Activated T-cell treated with anti-CD3 and anti-CD28 coated beads for 24 hours (primary cell): ENCODE results near the gene PRSS22.

ENCODE experiments used
- DNase-seq: peaks from one replicate; pipeline ENCODE4 v3.0.0-alpha.2; 2020; ENCODE audit warnings: low read depth

PRSS22 gene

GRCh38 chr16:2829501-2830354, 28.2 kb downstream of the PRSS22 start, which contains the start of gene ZG16B:
Gene ZG16B, plus strand, starts transcription at chr16:2830303. Its CDS starts 139 bp downstream, at chr16:2830442.
- no peak for DNase-seq

DNA sequence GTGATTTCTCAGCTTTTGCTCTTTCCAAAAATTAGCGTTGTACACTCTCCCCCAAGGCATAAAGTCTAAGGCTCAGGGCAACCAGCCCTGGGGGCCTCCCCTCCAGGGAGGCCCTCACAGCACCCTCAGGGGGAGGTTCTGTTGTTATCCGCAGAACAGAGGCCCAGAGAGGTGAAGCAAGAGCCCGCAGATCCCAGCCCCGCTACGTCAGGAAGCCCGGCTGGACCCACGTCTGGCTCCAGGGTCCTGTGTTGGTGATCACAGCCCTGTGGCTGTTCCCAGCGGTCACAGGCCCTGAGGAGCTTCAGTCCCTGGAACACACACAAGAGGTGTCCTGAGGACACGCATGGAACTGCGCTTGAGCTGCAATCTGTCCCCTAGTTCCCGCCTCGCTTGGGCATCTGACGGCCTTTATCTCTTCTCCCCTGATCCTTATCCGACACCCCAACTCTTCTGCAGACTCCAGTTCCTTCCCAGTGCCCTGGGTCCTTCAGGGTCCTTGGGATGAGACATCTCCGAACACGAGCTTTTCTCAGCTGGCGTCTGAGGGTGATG, 29.0 kb downstream of the PRSS22 start:
- no peak for DNase-seq

- DNase-seq, result no peak
These were observed 29.5 kb downstream of the PRSS22 start for GRCh38 chr16:2828521-2828840.

DNA sequence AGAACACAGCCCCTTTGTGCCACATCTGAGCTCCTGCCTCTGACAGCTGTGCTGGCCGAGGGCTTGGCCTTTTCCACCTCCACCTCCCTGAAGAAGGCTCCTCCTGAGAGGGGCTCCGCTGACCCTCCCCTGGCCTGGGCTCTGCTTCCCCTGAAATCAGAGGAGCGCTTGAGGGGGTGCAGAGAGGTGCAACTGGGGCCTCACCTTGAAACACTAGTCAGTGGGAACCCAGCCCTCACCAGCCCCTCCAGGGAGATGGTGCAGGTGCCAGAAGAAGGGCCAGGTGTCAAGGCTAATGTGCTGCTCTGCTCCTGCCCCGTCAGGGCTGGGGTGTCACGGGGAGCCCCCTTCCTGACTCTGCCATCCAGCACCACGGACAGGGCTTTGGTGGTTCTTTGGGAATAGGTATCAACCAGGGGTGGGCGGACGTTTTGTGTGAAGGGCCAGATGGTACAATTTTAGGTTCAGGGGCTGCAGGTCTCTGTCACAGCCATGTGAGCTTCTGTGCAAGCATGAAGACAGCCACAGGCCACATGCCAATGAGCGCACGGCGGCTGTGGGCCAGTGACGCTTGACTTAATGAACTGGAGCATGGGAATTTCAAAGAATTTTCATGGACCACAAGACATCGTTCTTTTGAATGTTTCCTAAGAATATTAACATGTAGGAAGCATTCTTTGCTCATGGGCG, 30.0 kb downstream of the PRSS22 start:
- no peak for DNase-seq

GRCh38 chr16:2827374-2827791, 30.6 kb downstream of the PRSS22 start:
- no peak for DNase-seq

DNA sequence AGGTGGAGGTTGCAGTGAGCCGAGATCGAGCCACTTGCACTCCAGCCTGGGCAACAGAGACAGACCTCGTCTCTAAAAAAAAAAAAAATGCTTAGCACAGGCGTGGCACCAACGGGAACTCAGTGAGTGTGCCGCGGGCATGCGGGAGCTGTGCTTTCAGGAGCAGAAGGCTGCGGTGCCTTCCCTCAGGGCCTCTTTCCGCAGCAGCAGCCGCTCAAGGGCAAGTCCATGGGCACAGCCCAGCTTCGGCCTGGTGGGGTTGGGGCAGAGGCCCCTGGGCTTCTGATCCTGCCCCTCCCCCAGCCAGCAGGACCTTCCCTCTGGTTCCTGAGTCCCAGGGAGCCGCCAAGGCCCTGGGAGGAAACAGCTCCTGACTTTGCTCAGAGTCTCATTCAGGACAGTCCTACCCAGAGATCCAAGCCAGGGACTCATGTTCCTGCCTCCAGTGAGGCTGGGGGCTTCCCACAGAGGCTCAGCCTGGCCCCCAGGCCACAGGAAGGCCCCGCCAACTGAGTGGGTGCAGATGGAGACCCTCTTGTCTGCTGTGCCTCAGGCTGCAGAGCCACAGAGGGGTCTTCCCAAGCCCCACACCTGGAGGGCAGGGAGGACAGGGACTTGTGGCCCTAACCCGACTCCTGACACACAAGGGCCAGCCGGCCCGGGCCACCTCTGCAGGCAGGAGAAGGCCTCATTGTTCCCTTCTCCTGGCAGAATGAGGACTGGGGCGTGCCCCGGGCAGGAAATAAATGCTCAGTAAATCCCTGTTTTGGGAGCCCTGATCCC, 31.2 kb downstream of the PRSS22 start:
- no peak for DNase-seq

DNA sequence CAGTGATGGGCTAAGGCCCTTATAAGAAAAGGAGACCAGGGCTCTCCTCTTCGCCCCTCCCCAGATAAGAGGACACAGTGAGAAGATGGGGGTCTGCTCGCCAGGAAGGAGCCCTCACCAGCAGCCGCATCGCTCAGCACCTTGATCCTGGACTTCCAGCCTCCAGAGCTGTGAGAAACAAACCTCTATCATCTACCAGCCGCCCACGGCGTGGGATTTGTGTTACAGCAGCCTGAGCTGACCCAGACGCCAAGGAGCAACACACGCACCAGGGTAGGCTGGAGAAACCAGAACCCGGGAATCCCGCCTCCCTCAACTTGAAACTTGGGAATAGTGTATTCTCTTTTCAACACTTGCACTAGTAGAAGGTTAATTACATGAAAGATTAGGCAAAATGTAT, 32.1 kb downstream of the PRSS22 start:
- no peak for DNase-seq

- DNase-seq, result no peak
These were observed 32.8 kb downstream of the PRSS22 start for GRCh38 chr16:2825049-2825742.

- DNase-seq, result no peak
These were observed 33.3 kb downstream of the PRSS22 start for GRCh38 chr16:2824626-2825025.

DNA sequence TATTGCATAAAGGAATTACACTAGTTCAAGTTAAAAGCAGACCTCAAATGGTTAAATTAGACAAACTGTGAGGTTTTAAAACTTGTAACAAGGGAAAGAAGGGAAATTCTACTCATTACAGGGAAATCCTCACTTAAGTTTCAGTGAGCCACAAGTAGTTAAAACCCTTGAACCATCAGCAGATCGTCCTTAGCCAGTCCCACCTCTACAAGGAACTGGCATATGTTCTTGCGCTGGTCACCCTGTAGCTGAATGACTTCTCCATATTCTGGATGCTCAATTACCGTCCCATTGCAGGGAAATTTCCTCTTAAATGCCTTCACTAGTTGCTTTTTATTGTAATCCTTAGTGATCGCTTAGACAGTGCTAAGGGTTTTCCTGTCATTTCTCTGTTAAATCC, 35.5 kb downstream of the PRSS22 start:
- no peak for DNase-seq

DNA sequence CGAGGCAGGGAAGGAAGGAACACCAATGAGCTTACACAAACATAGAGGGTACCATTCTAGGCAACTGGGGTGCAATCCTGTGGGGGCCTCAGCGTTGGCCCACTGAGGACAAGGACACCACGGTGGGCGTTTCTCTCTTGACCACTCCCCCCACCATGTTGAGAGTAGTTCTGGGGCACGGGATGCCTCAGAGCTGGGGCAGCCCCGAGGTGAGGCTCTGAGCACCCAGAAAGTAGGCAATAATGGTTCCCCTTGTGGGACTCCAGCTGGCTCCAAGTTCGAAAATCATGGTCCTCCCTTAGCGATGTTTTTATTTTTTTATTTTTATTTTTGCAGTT, 35.8 kb downstream of the PRSS22 start:
- DNase-seq, result no peak

- no peak for DNase-seq
These were observed 36.3 kb downstream of the PRSS22 start for GRCh38 chr16:2821487-2822157.

DNA sequence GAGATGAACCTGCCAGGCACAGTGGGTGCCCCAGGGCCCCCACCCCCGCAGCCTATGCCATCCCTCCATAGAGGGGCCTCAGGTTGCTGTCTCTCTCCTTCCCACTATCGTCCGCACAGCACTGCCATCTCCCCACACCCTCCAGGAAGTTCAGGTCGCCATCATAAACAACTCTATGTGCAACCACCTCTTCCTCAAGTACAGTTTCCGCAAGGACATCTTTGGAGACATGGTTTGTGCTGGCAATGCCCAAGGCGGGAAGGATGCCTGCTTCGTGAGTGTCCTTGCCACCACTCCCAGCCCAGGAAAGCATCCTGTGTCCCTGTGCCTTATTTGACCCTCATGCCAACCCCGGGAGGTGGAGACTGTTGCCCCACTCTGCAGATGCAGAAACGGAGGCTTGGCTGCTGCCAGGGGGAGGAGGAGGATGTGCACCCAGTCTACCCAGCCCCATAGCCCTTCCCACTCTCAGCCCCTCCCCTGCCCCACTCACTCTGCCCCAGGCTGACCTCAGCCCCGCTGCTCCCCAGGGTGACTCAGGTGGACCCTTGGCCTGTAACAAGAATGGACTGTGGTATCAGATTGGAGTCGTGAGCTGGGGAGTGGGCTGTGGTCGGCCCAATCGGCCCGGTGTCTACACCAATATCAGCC, 37.0 kb downstream of the PRSS22 start:
- no peak for DNase-seq

DNA sequence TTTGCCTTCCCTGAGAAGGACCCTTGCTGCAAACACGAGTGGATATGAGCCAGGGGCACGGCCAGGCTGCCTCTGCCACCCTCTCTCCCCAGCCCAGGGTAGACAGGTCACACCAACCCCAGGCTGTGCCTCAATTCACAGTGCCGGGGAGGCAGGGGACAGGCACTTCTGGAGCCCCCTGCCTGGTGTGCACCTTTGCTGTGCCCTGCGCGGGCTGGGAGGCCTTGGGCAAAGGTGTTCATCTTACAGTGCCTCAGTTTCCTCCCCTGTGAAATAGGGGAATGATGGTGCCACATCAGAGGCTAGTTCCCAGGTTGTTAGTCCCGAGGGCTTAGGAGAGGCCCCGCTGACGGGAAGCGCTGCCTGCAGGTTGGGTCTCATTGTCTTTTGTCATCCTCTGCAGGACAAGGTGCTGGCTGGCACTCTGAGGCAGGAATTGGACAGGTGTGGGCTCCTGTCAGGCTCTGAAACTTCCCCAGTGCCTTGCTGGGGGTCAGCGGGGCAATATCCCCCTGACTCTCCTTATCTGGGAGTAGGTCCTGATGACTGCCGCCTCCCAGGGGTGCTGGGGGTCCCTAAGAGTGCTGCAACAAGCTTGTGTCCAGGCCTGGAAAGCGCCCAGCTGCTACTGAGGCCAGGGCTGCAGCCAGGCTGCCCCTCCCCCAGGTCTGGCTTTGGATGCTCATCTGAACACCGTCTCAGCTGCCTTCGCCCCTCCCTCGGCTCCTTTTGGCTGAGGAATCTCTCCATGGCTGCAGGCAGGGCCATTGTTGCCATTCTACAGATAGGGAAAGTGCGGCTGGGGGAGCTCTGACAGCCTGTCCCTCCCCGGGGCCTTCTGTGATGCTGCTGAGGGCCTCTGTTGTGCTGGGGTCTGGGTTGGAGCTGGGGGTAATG, 37.8 kb downstream of the PRSS22 start:
- DNase-seq, result no peak

GRCh38 chr16:2819179-2819938, 38.6 kb downstream of the PRSS22 start:
- DNase-seq, result no peak

DNA sequence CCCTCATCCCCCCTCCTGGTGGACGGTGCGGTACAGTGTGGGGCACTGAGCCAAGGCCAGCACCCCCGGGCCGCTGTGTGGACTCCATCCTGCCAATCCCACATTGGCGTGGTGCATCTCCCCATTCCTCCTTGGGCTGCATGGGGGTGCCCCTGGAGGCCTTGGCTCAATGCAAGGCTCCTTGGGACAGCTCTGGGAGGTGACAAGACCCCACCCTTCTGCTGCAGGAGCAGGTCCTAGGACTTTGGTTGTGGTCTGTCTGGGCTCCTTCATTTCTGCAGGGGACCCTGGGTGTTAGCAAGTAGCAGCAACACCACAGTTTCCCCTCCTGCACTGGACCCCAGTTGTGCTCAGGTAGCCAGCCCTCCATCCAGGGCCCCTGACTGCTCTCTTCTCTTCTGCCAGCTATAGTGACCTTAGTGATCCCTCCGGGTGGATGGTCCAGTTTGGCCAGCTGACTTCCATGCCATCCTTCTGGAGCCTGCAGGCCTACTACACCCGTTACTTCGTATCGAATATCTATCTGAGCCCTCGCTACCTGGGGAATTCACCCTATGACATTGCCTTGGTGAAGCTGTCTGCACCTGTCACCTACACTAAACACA, 39.6 kb downstream of the PRSS22 start:
- DNase-seq, result no peak

GRCh38 chr16:2817340-2818271, 40.4 kb downstream of the PRSS22 start:
- no peak for DNase-seq
